Measurements from ENCODE around the gene PIP5K1B. TPM values are rescaled to one million over a fixed set of nuclear protein-coding genes. Genes with fewer than 3 reads are reported as not detected.

Gene PIP5K1B
- total and polyA plus RNA-seq, 2 of the 13 experiments (the other 11 are each of a cell fraction or from before 2014, with no cell fraction given): 15.8 to 17.5 TPM

GRCh38 chr9:68664036-68664435, 41.0 kb upstream of the PIP5K1B start:
- Histone ChIP-seq H3K9me3 (ENCODE audit: low read length) (no peaks in the 10 kb centered on the region), H3K27me3 (ENCODE audit: control insufficient read depth in 1 of 2, insufficient read depth in 2 of 2, low read length in 2 of 2) (peaks cover 2 to 17% of the 10 kb centered on the region in 2 experiments; a peak in 2 of 5 replicates), H3K4me1 (ENCODE audit: insufficient read depth, low read length) (no peaks in the 10 kb centered on the region), H3K4me3 (replicated peaks in 1 of 3; ENCODE audit: insufficient read depth in 1 of 3, low read depth in 2 of 3, low read length in 3 of 3) (no peak overlapping the region), H3K36me3 (replicated peaks in 1 of 2; ENCODE audit: control insufficient read depth in 1 of 2, insufficient read depth in 2 of 2, low read length in 2 of 2) (no peaks in the 10 kb centered on the region), H3K27ac (ENCODE audit: extremely low read length, insufficient read depth, low read length) (no peak overlapping the region), H3K4me2 (ENCODE audit: low read depth, low read length) (no peak overlapping the region), H4K20me1 (ENCODE audit: insufficient read depth, low read length) (no peaks in the 10 kb centered on the region), H3K79me2 (ENCODE audit: insufficient read depth, low read length) (no peaks in the 10 kb centered on the region), H2AFZ (ENCODE audit: low read length) (no peak overlapping the region), H3K9ac (ENCODE audit: insufficient read depth, low read depth, low read length) (no peak overlapping the region)
- CTCF ChIA-PET (ENCODE audit: low intra/inter-chr PET ratio, low total read pairs): no interaction called here
- DNase-seq (ENCODE audit: low spot score) (no peak), ATAC-seq (no peak), FAIRE-seq (no peak)
- in situ Hi-C loops (cut with HindIII; ENCODE audit: extremely low pct_ligation_motif_present, low pct_unique_long_range_greater_than_20kb): no loop called here
- POLR2A ChIA-PET: no interaction called here
- TF ChIP-seq ZNF337 (CRISPR knock-in tag; IDR thresholded peaks at IDR 0.05; ENCODE audit: borderline replicate concordance, low read depth): no peak
- TF ChIP-seq ZNF543 (CRISPR knock-in tag; IDR thresholded peaks at IDR 0.05): no peak
- no peak for TF ChIP-seq ZNF136 (CRISPR knock-in tag; IDR thresholded peaks at IDR 0.05; ENCODE audit: low read depth)
- no peak for TF ChIP-seq ZNF572 (CRISPR knock-in tag; IDR thresholded peaks at IDR 0.05)
- no peak for TF ChIP-seq GPN1 (CRISPR knock-in tag; IDR thresholded peaks at IDR 0.05; ENCODE audit: borderline replicate concordance)
- TF ChIP-seq ZBTB1 (CRISPR knock-in tag; IDR thresholded peaks at IDR 0.05; ENCODE audit: borderline replicate concordance): no peak
- TF ChIP-seq GTF2F1 (IDR thresholded peaks at IDR 0.05; ENCODE audit: low read length): no peak
- TF ChIP-seq ZNF577 (CRISPR knock-in tag; IDR thresholded peaks at IDR 0.05; ENCODE audit: borderline replicate concordance, low read depth): no peak
- TF ChIP-seq BORCS8-MEF2B (CRISPR knock-in tag; IDR thresholded peaks at IDR 0.05): no peak
- no peak for TF ChIP-seq GTF3A (CRISPR knock-in tag; conservative IDR thresholded peaks at IDR 0.05)
- no peak for TF ChIP-seq ZNF629 (CRISPR knock-in tag; conservative IDR thresholded peaks at IDR 0.05)
- no peak for TF ChIP-seq ZNF598 (CRISPR knock-in tag; IDR thresholded peaks at IDR 0.05; ENCODE audit: borderline replicate concordance)
- no peak for TF ChIP-seq PHF21A (CRISPR knock-in tag; IDR thresholded peaks at IDR 0.05)
- BruUV-seq (replicated peaks): no TSS peak
- intact Hi-C loops (cut with micrococcal nuclease; ENCODE audit: unreplicated experiment): no loop called here
